ENCODE measurements around the gene SND1.
"Not testable (repeated sequence)": the region's sequence is repeated elsewhere in the genome, so short reads cannot be mapped to it uniquely, and the experiment has no call there.

Gene SND1

GRCh38 chr7:127820732-127821085 lies 168.7 kb downstream of the SND1 start:
- in situ Hi-C loops (cut with MboI; ENCODE audit: low sequenced_read_pairs), result no loop called here

GRCh38 chr7:127821146-127821545 lies 169.2 kb downstream of the SND1 start:
- in situ Hi-C loops (cut with MboI; ENCODE audit: low sequenced_read_pairs), result no loop called here

GRCh38 chr7:127822822-127823508 lies 171.0 kb downstream of the SND1 start:
- in situ Hi-C loops (cut with MboI; ENCODE audit: low sequenced_read_pairs), result no loop called here

- in situ Hi-C loops (cut with MboI; ENCODE audit: low sequenced_read_pairs), result no loop called here
These were observed 172.7 kb downstream of the SND1 start for GRCh38 chr7:127824682-127825081.

- in situ Hi-C loops (cut with MboI; ENCODE audit: low sequenced_read_pairs), result no loop called here
These were observed 177.0 kb downstream of the SND1 start for GRCh38 chr7:127828843-127829500.

- in situ Hi-C loops (cut with MboI; ENCODE audit: low sequenced_read_pairs), result no loop called here
These were observed 179.6 kb downstream of the SND1 start for GRCh38 chr7:127831318-127832219.

GRCh38 chr7:127832592-127832991 lies 180.6 kb downstream of the SND1 start:
- in situ Hi-C loops (cut with MboI; ENCODE audit: low sequenced_read_pairs), result no loop called here

GRCh38 chr7:127833641-127834040 lies 181.6 kb downstream of the SND1 start:
- in situ Hi-C loops (cut with MboI; ENCODE audit: low sequenced_read_pairs), result no loop called here

GRCh38 chr7:127835679-127836078 lies 183.7 kb downstream of the SND1 start:
- in situ Hi-C loops (cut with MboI; ENCODE audit: low sequenced_read_pairs), result no loop called here

GRCh38 chr7:127837816-127838410 lies 185.9 kb downstream of the SND1 start:
- in situ Hi-C loops (cut with MboI; ENCODE audit: low sequenced_read_pairs), result not testable (repeated sequence)

- in situ Hi-C loops (cut with MboI; ENCODE audit: low sequenced_read_pairs), result no loop called here
These were observed 186.9 kb downstream of the SND1 start for GRCh38 chr7:127838816-127839415.

- in situ Hi-C loops (cut with MboI; ENCODE audit: low sequenced_read_pairs), result no loop called here
These were observed 188.4 kb downstream of the SND1 start for GRCh38 chr7:127840226-127840951.

- in situ Hi-C loops (cut with MboI; ENCODE audit: low sequenced_read_pairs), result no loop called here
These were observed 192.2 kb downstream of the SND1 start for GRCh38 chr7:127844165-127844564.

- in situ Hi-C loops (cut with MboI; ENCODE audit: low sequenced_read_pairs), result no loop called here
These were observed 192.8 kb downstream of the SND1 start for GRCh38 chr7:127844707-127845331.

GRCh38 chr7:127845522-127846214 lies 193.7 kb downstream of the SND1 start:
- in situ Hi-C loops (cut with MboI; ENCODE audit: low sequenced_read_pairs), result no loop called here

GRCh38 chr7:127847641-127848040 lies 195.6 kb downstream of the SND1 start:
- in situ Hi-C loops (cut with MboI; ENCODE audit: low sequenced_read_pairs), result no loop called here

- in situ Hi-C loops (cut with MboI; ENCODE audit: low sequenced_read_pairs), result no loop called here
These were observed 196.2 kb downstream of the SND1 start for GRCh38 chr7:127848241-127848640.

GRCh38 chr7:127850195-127850594 lies 198.2 kb downstream of the SND1 start:
- in situ Hi-C loops (cut with MboI; ENCODE audit: low sequenced_read_pairs), result no loop called here

GRCh38 chr7:127854383-127854782 lies 202.4 kb downstream of the SND1 start:
- in situ Hi-C loops (cut with MboI; ENCODE audit: low sequenced_read_pairs), result no loop called here
